ENCODE data around the gene SHROOM1.
"Not testable (repeated sequence)": the region's sequence is repeated elsewhere in the genome, so short reads cannot be mapped to it uniquely, and the experiment has no call there.

DNA sequence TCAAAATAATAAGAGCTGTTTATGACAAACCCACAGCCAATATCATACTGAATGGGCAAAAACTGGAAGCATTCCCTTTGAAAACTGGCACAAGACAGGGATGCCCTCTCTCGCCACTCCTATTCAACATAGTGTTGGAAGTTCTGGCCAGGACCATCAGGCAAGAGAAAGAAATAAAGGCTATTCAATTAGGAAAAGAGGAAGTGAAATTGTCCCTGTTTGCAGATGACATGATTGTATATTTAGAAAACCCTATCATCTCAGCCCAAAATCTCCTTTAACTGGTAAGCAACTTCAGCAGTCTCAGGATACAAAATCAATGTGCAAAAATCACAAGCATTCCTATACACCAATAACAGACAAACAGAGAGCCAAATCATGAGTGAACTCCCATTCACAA lies 26.2 kb downstream of the SHROOM1 start:
- TF ChIP-seq CTCF, POLR2A (IDR thresholded peaks at IDR 0.05): not testable (repeated sequence)

Measured in esophagus squamous epithelium (tissue), 4 donors.